Effector CD8-positive, alpha-beta T cell (primary cell): ENCODE measurements around the gene LILRA5.
"Not testable (repeated sequence)": the region's sequence is repeated elsewhere in the genome, so short reads cannot be mapped to it uniquely, and the experiment has no call there.

Experiments
- DNase-seq: peaks from one replicate; lab custom pipeline; 2025; lab: John Stamatoyannopoulos, UW
- total RNA-seq, 4 experiments: gene quantifications; one replicate each; lab custom pipeline; 2026; lab: John Stamatoyannopoulos, UW

Gene LILRA5
- 0 reads per million in 4 experiments for total RNA-seq

- DNase-seq, result no peak
Observed at GRCh38 chr19:54312436-54313377, at the start of gene LILRA5. Gene LILRA5, minus strand, starts transcription at chr19:54313166. Its CDS starts 147 bp downstream, at chr19:54313019.

DNA sequence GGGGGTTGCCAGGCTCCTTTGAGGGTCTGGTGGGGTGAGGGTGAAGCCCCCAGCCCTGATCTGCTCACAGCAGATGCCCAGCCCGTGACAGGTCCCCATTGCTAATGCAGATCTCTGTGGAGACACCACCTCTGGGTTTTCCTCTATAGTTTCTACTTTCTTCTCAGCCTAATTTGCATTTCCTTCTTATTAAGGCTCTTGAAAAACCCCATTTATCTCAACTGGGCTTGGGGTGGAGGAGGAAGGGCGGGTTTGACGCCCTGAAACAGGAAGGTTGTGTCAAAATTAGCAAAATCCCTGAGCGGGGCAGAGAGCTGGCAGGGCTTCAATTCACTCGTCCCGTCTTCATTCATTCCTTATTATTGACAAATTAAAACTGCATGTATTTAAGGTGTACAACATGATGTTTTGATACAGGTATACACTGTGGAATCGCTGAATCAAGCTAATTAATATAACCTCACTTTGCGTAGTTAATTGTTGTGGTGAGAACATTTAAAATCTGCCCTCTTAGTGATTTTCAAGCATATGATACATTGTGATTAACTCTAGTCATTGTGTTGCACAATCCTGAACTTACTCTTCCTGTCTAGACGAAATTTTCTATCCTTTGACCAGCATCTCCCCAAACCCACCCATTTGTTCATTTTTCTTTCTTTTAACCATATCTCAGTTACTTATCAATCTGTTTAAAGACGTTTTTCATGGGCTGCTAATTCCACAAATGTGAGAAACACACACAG, 48.9 kb upstream of the LILRA5 start:
- DNase-seq, result not testable (repeated sequence)

DNA sequence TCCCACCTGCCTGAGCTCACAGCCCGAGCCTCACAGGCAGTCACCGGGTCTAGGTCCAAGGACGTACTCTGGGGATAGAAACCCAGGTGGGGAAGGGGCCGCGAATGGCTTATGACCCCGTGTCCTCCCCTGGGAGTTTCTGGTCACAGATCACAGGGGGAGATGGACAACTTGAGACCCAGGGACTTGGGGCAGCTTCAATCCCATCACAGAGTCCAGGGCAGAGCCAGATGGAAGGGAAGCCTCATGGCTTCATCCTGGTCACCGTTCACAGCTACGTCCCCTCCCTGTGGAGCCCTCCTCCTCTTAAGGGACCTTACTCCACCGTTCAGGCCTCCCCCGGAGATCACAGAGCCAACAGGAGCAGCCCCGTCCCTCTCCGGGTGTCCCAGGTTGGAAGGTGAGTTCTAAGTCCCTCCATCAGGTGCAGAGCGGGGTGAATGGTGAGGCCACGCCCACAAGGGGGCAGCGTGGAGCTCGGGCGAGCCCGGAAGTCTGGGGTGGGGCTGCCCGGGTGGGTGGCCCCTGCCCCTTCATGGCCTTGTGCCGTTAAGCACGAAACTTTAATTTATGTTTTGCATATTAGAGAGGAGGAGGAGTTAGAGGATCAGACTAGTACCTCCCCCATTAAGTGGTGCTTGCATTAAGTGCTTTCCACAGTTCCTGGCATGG, 46.3 kb upstream of the LILRA5 start:
- DNase-seq, result not testable (repeated sequence)

GRCh38 chr19:54357381-54357780, 44.4 kb upstream of the LILRA5 start:
- DNase-seq, result no peak

DNA sequence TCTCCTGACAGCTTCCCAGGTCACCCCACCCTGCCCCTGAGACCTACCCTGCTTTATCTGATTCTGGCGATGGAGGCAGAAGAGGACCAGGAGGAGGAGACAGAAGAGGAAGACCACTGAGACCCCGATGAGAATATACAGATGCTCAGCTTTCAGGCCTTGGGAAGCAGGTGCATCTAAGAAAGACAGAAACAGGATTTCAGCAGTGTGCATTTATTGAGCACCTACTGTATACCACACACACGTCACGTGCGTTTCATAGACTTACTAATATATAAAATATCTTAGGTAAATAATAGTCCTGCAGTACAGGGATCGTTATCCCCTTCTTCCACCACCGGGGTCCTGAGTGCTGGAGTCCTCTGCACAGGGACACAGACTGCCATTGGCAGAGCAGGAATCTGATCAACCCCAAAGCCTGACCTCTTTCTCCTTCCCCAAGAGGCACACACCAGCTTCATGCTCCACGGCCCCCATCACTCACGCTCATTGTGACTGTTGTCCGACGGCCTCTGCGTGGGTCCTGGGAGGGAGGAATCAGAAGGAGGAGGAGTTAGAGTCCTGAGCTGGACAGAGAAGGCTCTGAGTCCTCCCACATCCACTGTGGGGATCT, 43.6 kb upstream of the LILRA5 start:
- no peak for DNase-seq

DNA sequence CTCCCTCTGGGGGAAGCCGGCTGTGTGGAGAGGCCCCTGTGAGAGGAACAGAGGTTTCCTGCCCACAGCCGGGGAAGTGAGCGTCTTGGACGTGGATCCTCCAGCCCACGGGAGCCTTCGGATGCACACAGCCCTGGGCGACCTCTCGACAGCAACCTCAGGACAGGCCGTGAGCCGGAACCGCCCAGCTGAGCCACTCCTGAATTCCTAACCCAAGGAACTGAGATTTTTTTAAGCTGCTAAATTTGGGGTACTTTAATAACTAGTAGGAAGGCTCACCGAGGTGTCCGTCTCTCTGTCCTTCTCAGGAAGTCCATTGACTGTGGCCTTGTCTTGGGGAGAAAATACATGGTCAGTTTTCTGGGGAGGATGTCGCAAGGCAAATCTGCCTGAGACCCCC, 42.7 kb upstream of the LILRA5 start:
- DNase-seq, result no peak

DNA sequence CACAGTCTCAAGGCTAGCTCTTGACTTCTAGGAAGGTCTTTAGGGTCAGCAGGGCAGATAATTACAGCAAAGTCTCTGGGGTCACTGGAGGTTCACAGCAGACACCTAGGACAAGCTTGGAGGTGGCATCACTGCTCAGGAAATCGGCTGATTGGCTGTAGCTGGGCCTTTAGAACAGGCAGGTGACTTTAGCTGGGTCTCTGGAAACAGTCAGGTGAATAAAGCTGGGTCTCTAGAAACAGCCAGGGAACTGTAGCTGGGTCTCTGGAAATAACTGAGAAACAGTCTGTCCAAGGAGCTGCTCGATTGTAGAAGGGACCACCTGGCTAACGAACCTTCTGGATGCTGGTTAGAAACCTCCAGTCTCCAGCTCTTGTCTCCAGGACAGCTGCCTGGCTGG, 41.8 kb upstream of the LILRA5 start:
- DNase-seq, result no peak

GRCh38 chr19:54352546-54352945, 39.6 kb upstream of the LILRA5 start:
- no peak for DNase-seq

- no peak for DNase-seq
Observed at GRCh38 chr19:54352041-54352440, 39.1 kb upstream of the LILRA5 start.

GRCh38 chr19:54351474-54351873, 38.5 kb upstream of the LILRA5 start:
- no peak for DNase-seq

DNA sequence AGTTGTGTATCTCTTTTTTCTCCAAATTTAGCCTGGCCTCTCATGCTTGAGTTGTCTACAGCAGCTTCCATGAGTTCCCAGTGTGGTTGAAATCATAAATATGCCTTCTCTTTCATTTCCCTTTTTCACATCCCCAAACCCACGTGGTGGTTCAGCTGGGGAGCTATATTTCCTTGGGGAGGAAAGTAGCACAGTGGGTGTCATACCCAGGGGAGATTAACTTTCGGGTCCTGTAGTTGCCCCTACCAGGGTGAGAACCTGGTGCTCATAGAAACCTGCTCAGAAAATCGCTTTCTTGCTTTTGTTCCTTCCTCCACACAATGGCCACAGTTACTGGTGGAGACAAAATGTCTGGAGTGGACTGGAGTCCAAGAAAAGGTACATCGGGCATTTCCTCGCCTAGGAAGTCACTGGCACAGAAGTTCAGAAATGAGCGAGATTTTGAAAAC, 33.0 kb upstream of the LILRA5 start:
- DNase-seq, result no peak

DNA sequence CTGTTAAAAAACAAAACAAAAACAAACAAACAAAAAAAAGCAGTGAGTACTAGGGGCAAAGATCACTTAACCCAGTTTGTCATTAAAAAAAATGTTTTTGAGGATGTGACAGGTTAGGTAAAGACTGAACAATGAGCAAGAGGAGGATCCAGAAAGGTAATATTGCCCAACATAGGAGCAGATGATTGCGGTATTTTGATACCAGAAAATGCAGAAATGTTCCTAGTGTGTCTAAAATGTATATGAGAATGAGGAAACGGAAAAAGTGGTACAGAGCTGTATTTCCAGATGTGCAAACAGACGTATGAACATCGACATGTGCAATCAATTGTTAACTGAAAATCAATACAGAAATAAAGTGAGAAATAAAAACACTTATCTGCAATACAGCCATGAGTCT, 30.9 kb upstream of the LILRA5 start:
- DNase-seq, result no peak

DNA sequence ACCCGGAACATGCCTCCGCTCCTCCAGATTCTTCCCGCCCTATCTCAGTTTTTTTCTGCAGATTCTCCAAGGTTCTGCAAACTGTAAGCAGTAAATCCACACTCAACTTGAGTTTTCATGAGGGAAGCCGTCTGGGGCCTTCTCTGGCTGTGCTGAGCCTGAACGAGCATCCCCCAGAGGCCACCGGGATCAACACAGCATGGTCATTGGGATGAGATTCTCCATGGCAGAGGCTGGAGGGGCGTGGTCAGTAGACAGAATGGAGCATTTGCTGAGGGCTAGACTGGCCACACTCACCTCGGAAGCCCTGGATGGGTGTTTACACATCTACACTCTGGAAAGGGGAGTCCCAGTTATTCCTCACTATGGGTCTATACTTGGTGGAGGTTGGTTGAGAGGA, 28.3 kb upstream of the LILRA5 start:
- DNase-seq, result no peak

- DNase-seq, result no peak
Observed at GRCh38 chr19:54339646-54340358, 26.8 kb upstream of the LILRA5 start.

DNA sequence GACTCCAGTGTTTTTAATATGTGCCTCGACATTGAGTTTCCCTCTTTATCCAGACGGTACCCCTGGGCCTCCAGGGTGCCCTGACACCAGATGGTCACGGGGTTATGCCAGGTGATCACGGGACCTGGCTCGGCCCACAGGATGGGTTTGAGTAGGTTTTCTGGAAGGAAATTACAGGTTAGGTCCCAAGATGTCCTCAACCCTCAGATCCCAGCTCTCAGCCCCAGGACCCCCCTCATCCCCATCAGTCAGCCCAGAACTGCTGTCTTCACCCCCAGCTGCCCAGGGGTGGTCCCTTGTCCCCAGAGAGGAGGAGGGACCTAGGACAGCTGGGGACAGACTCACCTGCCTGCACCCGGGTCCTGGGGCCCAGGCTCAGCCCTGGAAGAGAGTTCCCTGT, 25.6 kb upstream of the LILRA5 start:
- DNase-seq, result no peak

DNA sequence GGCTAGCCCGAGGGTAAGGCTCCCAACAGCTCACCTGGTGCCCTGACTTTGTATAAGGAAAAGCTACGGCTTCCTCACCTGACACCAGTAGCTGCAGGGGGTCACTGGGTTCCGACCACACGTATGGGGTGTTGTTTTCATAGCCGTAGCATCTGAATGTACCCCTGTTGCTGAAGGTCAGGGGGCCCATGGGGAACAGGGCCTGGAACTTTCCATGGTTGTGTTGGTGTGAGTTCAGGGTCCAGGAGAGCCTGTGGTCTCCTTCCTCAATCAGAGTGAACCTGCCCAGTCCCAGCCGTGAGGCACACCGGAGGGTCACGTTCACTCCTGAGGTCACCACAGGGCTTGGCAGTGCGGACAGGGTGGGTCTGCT, 24.9 kb upstream of the LILRA5 start:
- DNase-seq, result no peak

DNA sequence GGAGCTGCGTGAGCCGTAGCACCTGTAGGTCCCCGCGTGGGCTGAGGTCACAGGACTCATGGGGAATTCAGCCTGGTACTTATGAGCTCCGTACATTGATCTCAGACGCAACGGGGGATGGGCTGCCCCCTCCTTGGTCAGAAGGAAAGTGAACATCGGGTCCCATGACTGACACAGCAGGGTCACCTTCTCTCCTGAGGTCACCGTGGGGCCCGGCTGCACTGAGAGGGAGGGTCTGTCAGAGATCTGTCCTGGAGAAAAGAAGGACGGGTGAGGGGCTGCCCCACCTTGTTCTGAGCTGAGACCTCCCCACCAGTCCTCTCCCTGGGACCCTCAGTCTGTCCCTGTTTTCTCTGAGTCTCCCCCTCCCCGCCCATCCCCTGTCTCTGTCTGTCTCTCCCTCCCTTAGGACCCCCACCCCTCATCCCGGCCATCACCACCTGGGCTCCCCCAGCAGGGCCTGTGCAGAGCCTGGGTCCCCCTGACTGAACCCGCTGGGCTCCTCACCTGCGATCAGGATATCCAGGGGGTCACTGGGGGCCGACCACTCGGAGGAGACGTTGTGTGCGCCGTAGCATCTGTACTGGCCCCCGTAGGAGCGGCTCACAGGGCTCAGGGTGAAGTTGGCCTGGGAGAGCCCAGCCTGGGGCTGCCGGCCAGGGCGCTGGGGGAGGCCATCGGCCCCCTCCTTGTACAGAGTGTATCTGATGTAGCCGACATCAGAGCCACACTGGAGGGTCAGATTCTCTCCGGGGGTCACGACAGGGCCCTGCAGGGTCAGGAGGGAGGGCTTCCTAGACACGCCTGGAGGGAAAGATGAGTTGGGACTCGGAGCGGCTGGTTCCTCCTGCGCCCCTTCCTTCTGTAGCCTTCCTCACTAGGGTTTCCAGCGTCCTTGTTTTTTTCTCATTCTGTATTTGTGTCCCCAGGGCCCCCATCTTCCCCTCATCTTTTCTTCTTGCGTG, 24.2 kb upstream of the LILRA5 start:
- DNase-seq, result no peak

DNA sequence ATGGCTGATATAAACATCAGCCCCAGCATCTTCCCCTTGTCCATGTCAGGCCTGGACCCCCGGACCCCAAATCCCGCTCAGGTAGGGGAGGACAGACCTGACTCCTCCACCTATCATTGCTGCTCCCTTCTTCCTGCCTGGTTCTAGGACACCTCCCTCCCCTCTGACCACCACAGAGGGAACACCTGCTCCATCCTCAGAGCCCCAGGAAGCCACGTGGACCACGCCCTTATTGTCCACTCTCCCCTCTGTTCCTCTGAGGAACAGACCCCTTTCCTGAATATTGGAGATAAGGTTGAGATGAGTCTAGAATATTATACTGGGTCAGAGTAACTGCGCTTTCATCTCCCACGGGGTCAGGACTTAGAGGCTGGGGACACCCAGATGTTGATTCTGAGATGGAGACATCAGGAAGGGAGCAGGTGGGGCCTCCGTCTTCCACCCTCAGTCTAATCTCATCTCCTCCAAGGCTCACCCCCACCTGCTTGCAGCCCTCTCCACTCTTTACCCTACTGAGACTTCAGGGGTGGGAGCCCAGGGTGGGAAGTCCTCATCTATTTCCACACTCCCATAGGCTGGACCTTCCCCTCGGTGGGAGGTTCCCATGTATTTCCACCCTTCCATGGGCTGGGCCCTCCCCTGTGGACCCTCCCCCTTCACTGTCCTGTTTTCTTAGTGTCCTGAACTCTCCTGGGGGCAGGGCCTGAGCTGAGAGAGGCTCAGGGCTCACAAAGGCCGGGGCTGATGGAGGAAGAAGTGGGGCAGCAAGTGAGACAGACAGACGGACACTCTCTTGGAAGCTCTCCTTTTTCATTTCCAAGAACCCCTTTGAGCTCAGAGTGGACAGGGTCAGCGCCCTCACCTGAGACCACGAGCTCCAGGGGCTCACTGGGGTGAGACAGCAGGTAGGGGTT, 23.3 kb upstream of the LILRA5 start:
- no peak for DNase-seq

- DNase-seq, result no peak
Observed at GRCh38 chr19:54335164-54335563, 22.2 kb upstream of the LILRA5 start.
